Left ventricle myocardium inferior (tissue), 1 donor: Measurements from ENCODE around the gene STIM1. TPM values are rescaled to one million over a fixed set of nuclear protein-coding genes. Genes with fewer than 3 reads are reported as not detected.

Experiments used
- DNase-seq: peaks from one replicate; pipeline ENCODE4 v3.0.0-alpha.2; 2020
- H3K27ac ChIP-seq: fragments of 200-600 bp; replicated peaks from 2 replicates; pipeline ENCODE4 v1.8.0; 2021
- H3K27me3 ChIP-seq: fragments of 200-600 bp; 2 replicates; pipeline ENCODE4 v1.8.0; 2021; ENCODE audit warnings: low read depth
- H3K36me3 ChIP-seq: fragments of 200-600 bp; 2 replicates; pipeline ENCODE4 v1.8.0; 2021
- H3K4me1 ChIP-seq: fragments of 200-600 bp; 2 replicates; pipeline ENCODE4 v1.8.0; 2021
- H3K4me3 ChIP-seq: fragments of 200-600 bp; 2 replicates; pipeline ENCODE4 v1.8.0; 2021; ENCODE audit warnings: mild to moderate bottlenecking, moderate library complexity
- H3K9me3 ChIP-seq: fragments of 200-600 bp; replicated peaks from 2 replicates; pipeline ENCODE4 v1.8.0; 2021
- CTCF ChIP-seq: fragments of 200-600 bp; IDR thresholded peaks from 2 replicates; pipeline ENCODE4 v1.8.0; 2021; ENCODE audit warnings: antibody characterized with exemption, mild to moderate bottlenecking, borderline replicate concordance
- intact Hi-C: fragments of 100-400 bp; cut with micrococcal nuclease; formaldehyde crosslinking; loops from one replicate; pipeline ENCODE4 v1.11.0; 2022
- total RNA-seq: library from RNA; stranded (reverse); fragmentation: NEBNext Ultra II Directional; extraction: Animal tissue kit (Norgen Biotek cat#: 25700); gene quantifications from one replicate; pipeline ENCODE4 v1.2.1, GENCODE V29; 2021
- donor health status: DM: no; HTN: yes; CAD: no; lungs with severe emphysema.

Gene STIM1
- total RNA-seq, 1 donor from 2014 or later, result 32.0 TPM

GRCh38 chr11:3832816-3833215 lies 22.6 kb upstream of the STIM1 start:
- Histone ChIP-seq H3K27ac (peak overlapping the region; percentile 65), H3K9me3 (no peaks in the 10 kb centered on the region), H3K4me1 (peaks cover 74% of the 10 kb centered on the region), H3K36me3 (peaks cover 20% of the 10 kb centered on the region), H3K27me3 (no peaks in the 10 kb centered on the region), H3K4me3 (no peak overlapping the region)
- intact Hi-C loops, result no loop called here
- no peak for DNase-seq
- TF ChIP-seq CTCF, result no peak

- Histone ChIP-seq H3K36me3 (peaks cover 18% of the 10 kb centered on the region), H3K4me3 (no peak overlapping the region), H3K27ac (no peak overlapping the region), H3K27me3 (no peaks in the 10 kb centered on the region), H3K4me1 (peaks cover 80% of the 10 kb centered on the region), H3K9me3 (no peaks in the 10 kb centered on the region)
- TF ChIP-seq CTCF, result no peak
- intact Hi-C loops, result no loop called here
- DNase-seq, result no peak
Measured at GRCh38 chr11:3833449-3833848, 22.0 kb upstream of the STIM1 start.

- intact Hi-C loops, result no loop called here
- Histone ChIP-seq H3K36me3 (peaks cover 14% of the 10 kb centered on the region), H3K27ac (peak overlapping the region; percentile 67), H3K27me3 (no peaks in the 10 kb centered on the region), H3K4me3 (peak overlapping the region; percentile 22), H3K9me3 (no peaks in the 10 kb centered on the region), H3K4me1 (peaks cover 88% of the 10 kb centered on the region)
- DNase-seq, result no peak
- no peak for TF ChIP-seq CTCF
Measured at GRCh38 chr11:3834349-3834663, 21.2 kb upstream of the STIM1 start.

GRCh38 chr11:3834664-3835461 lies 20.6 kb upstream of the STIM1 start:
- no peak for TF ChIP-seq CTCF
- DNase-seq, result peak; percentile 53
- intact Hi-C loops, result no loop called here
- peak overlapping the region; percentile 22 for H3K4me3 ChIP-seq
- H3K9me3 ChIP-seq, result no peaks in the 10 kb centered on the region
- no peaks in the 10 kb centered on the region for H3K27me3 ChIP-seq
- H3K27ac ChIP-seq, result peak overlapping the region; percentile 67
- H3K36me3 ChIP-seq, result peaks cover 9% of the 10 kb centered on the region
- peaks cover 92% of the 10 kb centered on the region for H3K4me1 ChIP-seq

GRCh38 chr11:3835751-3836150 lies 19.7 kb upstream of the STIM1 start:
- no peaks in the 10 kb centered on the region for H3K36me3 ChIP-seq
- H3K9me3 ChIP-seq, result no peaks in the 10 kb centered on the region
- H3K27me3 ChIP-seq, result no peaks in the 10 kb centered on the region
- H3K27ac ChIP-seq, result peak overlapping the region; percentile 67
- no peak for TF ChIP-seq CTCF
- no peak overlapping the region for H3K4me3 ChIP-seq
- peak; percentile 69 for DNase-seq
- intact Hi-C loops, result no loop called here
- H3K4me1 ChIP-seq, result peaks cover 98% of the 10 kb centered on the region
